K562 (cell line): ENCODE data around the gene RAB4B. TPM values are rescaled to one million over a fixed set of nuclear protein-coding genes. Genes with fewer than 3 reads are reported as not detected.
"Not testable (repeated sequence)": the region's sequence is repeated elsewhere in the genome, so short reads cannot be mapped to it uniquely, and the experiment has no call there.

Source experiments
- ATAC-seq: fragments of 200-7000 bp; cut with Tn5 transposase; 3 replicates; pipeline ENCODE4 v1.9.1; 2020; ENCODE audit warnings: moderate library complexity
- BruUV-seq: library from RNA; stranded (reverse); fragments of 400-500 nt; replicated peaks from 2 replicates; lab custom pipeline; 2021; lab: Mats Ljungman, UMichigan
- CTCF ChIA-PET: fragments of 300-600 bp; formaldehyde crosslinking; extraction: SDS; loops from one replicate; lab custom pipeline; 2021; ENCODE audit warnings: low intra/inter-chr PET ratio; lab: Yijun Ruan, JAX
- POLR2A ChIA-PET: fragments of 300-600, 350-650 bp; sonication (Branson Sonifier 250); formaldehyde crosslinking; extraction: SDS; loops from one replicate; lab custom pipeline; 2021; ENCODE audit warnings: antibody characterized with exemption, inconsistent platforms; lab: Yijun Ruan, JAX
- DNase-seq, 4 experiments: peaks; one replicate each; pipeline versions ENCODE4 v3.0.0 to v3.0.0-alpha.2; 2011 to 2018; ENCODE audit warnings: low spot score in 3 of 4, mixed read lengths in 3 of 4; ENCODE audit errors: extremely low read depth in 1 of 4
- FAIRE-seq: peaks from 2 replicates; lab custom pipeline; 2011; peaks lifted over from hg19 to GRCh38; lab: Jason Lieb, UNC
- H2AFZ ChIP-seq: 2 replicates; pipeline ENCODE4 v1.6.0; 2011; ENCODE audit warnings: low read depth, low read length, control low read depth, inconsistent platforms
- H3K27ac ChIP-seq: fragments of 200-600 bp; 3 replicates; pipeline ENCODE4 v1.8.0; 2011; ENCODE audit warnings: low read depth, mild to moderate bottlenecking, control low read depth, inconsistent platforms, low read length, moderate library complexity, mixed read lengths; ENCODE audit errors: extremely low read depth
- H3K27me3 ChIP-seq, 2 experiments: fragments of 300-600 bp in 1 of 2; 2 replicates in 1 of 2; 3 replicates in 1 of 2; pipeline versions ENCODE4 v1.6.0 to v1.8.0; 2011; ENCODE audit warnings: inconsistent platforms in 2 of 2, low read length in 2 of 2, mild to moderate bottlenecking in 1 of 2, mixed read lengths in 1 of 2, moderate library complexity in 1 of 2; ENCODE audit not compliant: control insufficient read depth in 2 of 2, insufficient read depth in 2 of 2
- H3K36me3 ChIP-seq: fragments of 300-600 bp; 3 replicates; pipeline ENCODE4 v1.8.0; 2011; ENCODE audit warnings: mild to moderate bottlenecking, low read length, inconsistent platforms; ENCODE audit not compliant: control insufficient read depth, insufficient read depth
- H3K4me1 ChIP-seq, 2 experiments: fragments of 200-600 bp in 1 of 2; replicated peaks in 1 of 2; 2 replicates in 1 of 2; 3 replicates in 1 of 2; pipeline versions ENCODE4 v1.5.1 to v1.8.0; 2011; ENCODE audit warnings: inconsistent platforms in 2 of 2, low read length in 2 of 2, mild to moderate bottlenecking in 1 of 2, mixed read lengths in 1 of 2, moderate library complexity in 1 of 2; ENCODE audit not compliant: control insufficient read depth in 2 of 2, insufficient read depth in 2 of 2
- H3K4me2 ChIP-seq: 2 replicates; pipeline ENCODE4 v1.6.1; 2011; ENCODE audit warnings: low read length, control low read depth, inconsistent platforms, mixed read lengths; ENCODE audit not compliant: insufficient read depth
- H3K4me3 ChIP-seq: fragments of 200-600 bp; sonication (generic), shearing (Covaris generic); 2 replicates; pipeline ENCODE4 v1.5.1; 2016; ENCODE audit warnings: control low read depth, inconsistent platforms
- H3K79me2 ChIP-seq: fragments of 200-600 bp; 3 replicates; pipeline ENCODE4 v1.8.0; 2011; ENCODE audit warnings: low read length, inconsistent platforms; ENCODE audit not compliant: control insufficient read depth, insufficient read depth
- H3K9ac ChIP-seq, 2 experiments: 2 replicates each; pipeline versions ENCODE4 v1.6.0 to v1.6.1; 2011; ENCODE audit warnings: low read depth in 2 of 2, low read length in 2 of 2, control low read depth in 1 of 2, inconsistent platforms in 1 of 2, mild to moderate bottlenecking in 1 of 2, mixed read lengths in 1 of 2; ENCODE audit not compliant: insufficient read depth in 1 of 2
- H3K9me1 ChIP-seq: one replicate; pipeline ENCODE4 v1.6.0; 2011; ENCODE audit warnings: inconsistent platforms, mild to moderate bottlenecking, low read length, moderate library complexity; ENCODE audit not compliant: control insufficient read depth, insufficient read depth
- H3K9me3 ChIP-seq: replicated peaks from 2 replicates; pipeline ENCODE4 v1.5.1; 2011; ENCODE audit warnings: low read depth, low read length, inconsistent platforms; ENCODE audit not compliant: control insufficient read depth, insufficient read depth
- H4K20me1 ChIP-seq: replicated peaks from 2 replicates; pipeline ENCODE4 v1.6.1; 2011; ENCODE audit warnings: low read length, inconsistent platforms, mixed read lengths; ENCODE audit not compliant: control insufficient read depth, insufficient read depth
- HLTF ChIP-seq: fragments of 450-650 bp; IDR thresholded peaks from 2 replicates; pipeline ENCODE4 v1.6.1; 2016
- PHF20 ChIP-seq: fragments of 450-650 bp; IDR thresholded peaks from 2 replicates; pipeline ENCODE4 v1.6.1; 2018; ENCODE audit not compliant: partially characterized antibody
- THRAP3 ChIP-seq: fragments of 450-650 bp; IDR thresholded peaks from 2 replicates; pipeline ENCODE4 v1.6.1; 2016; ENCODE audit warnings: mild to moderate bottlenecking, inconsistent platforms, borderline replicate concordance
- TRIM24 ChIP-seq, 2 experiments: fragments of 450-650 bp; IDR thresholded peaks; 2 replicates each; pipeline ENCODE4 v1.6.1; 2016
- WGBS: fragments of 100-300 bp; shearing (Covaris generic); methylation state at CpG from one replicate; pipeline ENCODE4 v1.1.6; 2016; ENCODE audit warnings: low coverage, mixed read lengths; ENCODE audit not compliant: insufficient coverage; ENCODE audit errors: missing lambda C conversion rate; 5-methylcytosine and 5-hydroxymethylcytosine counted together
- in situ Hi-C: fragments of 300-500 bp; cut with MboI; formaldehyde crosslinking; loops from 4 replicates; pipeline ENCODE4 v1.15.0; 2018; ENCODE audit warnings: inconsistent platforms, mixed read lengths
- intact Hi-C: fragments of 100-400 bp; cut with micrococcal nuclease; formaldehyde crosslinking; loops from 2 replicates; pipeline ENCODE4 v1.14.2; 2022
- polyA plus RNA-seq, 8 experiments: library from polyadenylated mRNA; depleted of rRNA in 4 of 8; stranded (reverse) in 5 of 8; unstranded in 3 of 8; fragments of >200 nt; fragmentation: Nextera tagmentation in 2 of 8; fragmentation: Illumina TruSeq in 1 of 8; extraction: Ambion mirVana in 2 of 8; extraction: Trizol in 1 of 8; gene quantifications; 2 replicates each; pipeline versions ENCODE4 v1.2.1 to v1.2.3, GENCODE V29; 2011 to 2014; ENCODE audit warnings: inconsistent platforms in 1 of 8, missing spikeins in 1 of 8
- total RNA-seq, 7 experiments: library from RNA; depleted of rRNA in 6 of 7; stranded (reverse); fragments of >200 nt in 6 of 7; fragmentation: Illumina TruSeq in 2 of 7; extraction: Trizol in 2 of 7; gene quantifications; 2 replicates each; pipeline versions ENCODE4 v1.2.1 to v1.2.3, GENCODE V29; 2011 to 2021; ENCODE audit warnings: low replicate concordance in 1 of 7

Gene RAB4B
- total and polyA plus RNA-seq, 9 of the 15 experiments (the other 6 are each of a cell fraction or from before 2014, with no cell fraction given) = 0.28 to 20.4 (median 9.0) TPM

- TF ChIP-seq PHF20 (peak; percentile 94), THRAP3 (peak; percentile 92; the same call in 1 of the 2 replicates), HLTF (peak; percentile 99), TRIM24 (IDR thresholded peaks at IDR 0.05) (peak; percentile 25 to 46; a peak in 1 of 4 replicates)
Observed at GRCh38 chr19:40825460-40826095, 47.5 kb downstream of the RAB4B start (continued).

- Histone ChIP-seq H3K4me3 (peak overlapping the region; percentile 25; the same call in 1 of the 2 replicates), H3K4me1 (peaks cover 37 to 49% of the 10 kb centered on the region in 2 experiments), H3K9ac (peak overlapping the region in 1 of 2 experiments; percentile 73; a peak in 2 of 4 replicates), H3K4me2 (peak overlapping the region; percentile 73), H3K27ac (peak overlapping the region; percentile 50; the same call in 2 of the 3 replicates), H2AFZ (peak overlapping the region; percentile 82)
- H4K20me1 ChIP-seq, H3K9me1 ChIP-seq, CTCF ChIA-PET, BruUV-seq, in situ Hi-C loops, DNase-seq, H3K79me2 ChIP-seq, H3K36me3 ChIP-seq, intact Hi-C loops, H3K9me3 ChIP-seq, H3K27me3 ChIP-seq, POLR2A ChIA-PET: not testable (repeated sequence)
- 0% methylated on average over 3 of the region's 14 CpGs for WGBS
- FAIRE-seq (peak; percentile 91), ATAC-seq (peak; percentile 90)
Observed at GRCh38 chr19:40826312-40826698, 48.3 kb downstream of the RAB4B start.
